GM12878 (cell line): Measurements from ENCODE around the gene LGALS3. TPM values are rescaled to one million over a fixed set of nuclear protein-coding genes. Genes with fewer than 3 reads are reported as not detected.

Experiments used
- ATAC-seq: fragments of 200-7000 bp; cut with Tn5 transposase; 3 replicates; pipeline ENCODE4 v1.9.1; 2020; ENCODE audit warnings: mild to moderate bottlenecking, moderate library complexity
- BruUV-seq: library from RNA; stranded (reverse); fragments of 400-500 nt; replicated peaks from 2 replicates; lab custom pipeline; 2021; lab: Mats Ljungman, UMichigan
- CTCF ChIA-PET: fragments of 300-600 bp; sonication (Branson Sonifier 250); formaldehyde crosslinking; extraction: SDS; loops from one replicate; lab custom pipeline; 2021; ENCODE audit warnings: inconsistent platforms; lab: Yijun Ruan, JAX
- POLR2A ChIA-PET: fragments of 350-600 bp; formaldehyde crosslinking; extraction: SDS; loops from one replicate; lab custom pipeline; 2021; ENCODE audit warnings: inconsistent platforms; lab: Charles Lee
- RAD21 ChIA-PET: fragments of 300-600 bp; sonication (Branson Sonifier 250); formaldehyde crosslinking; loops from one replicate; lab custom pipeline; 2023; ENCODE audit warnings: antibody characterized with exemption; ENCODE audit not compliant: unreplicated experiment; lab: Charles Lee
- SMC1A ChIA-PET: fragments of 300-600 bp; sonication (Branson Sonifier 250); formaldehyde crosslinking; loops from one replicate; lab custom pipeline; 2023; ENCODE audit not compliant: unreplicated experiment, uncharacterized antibody; lab: Charles Lee
- DNase-seq: peaks from one replicate; pipeline ENCODE4 v3.0.0-alpha.2; 2011; ENCODE audit warnings: low read depth, low spot score
- FAIRE-seq: peaks from 3 replicates; lab custom pipeline; 2011; peaks lifted over from hg19 to GRCh38; lab: Jason Lieb, UNC
- H2AFZ ChIP-seq: 2 replicates; pipeline ENCODE4 v1.6.0; 2011; ENCODE audit warnings: low read depth, low read length, control low read depth; ENCODE audit not compliant: control insufficient read depth
- H3K27ac ChIP-seq: 2 replicates; pipeline ENCODE4 v1.5.1; 2011; ENCODE audit warnings: control low read depth; ENCODE audit not compliant: control insufficient read depth, insufficient read depth
- H3K27me3 ChIP-seq, 2 experiments: replicated peaks in 1 of 2; 2 replicates each; pipeline versions ENCODE4 v1.6.0 to v1.6.1; 2011; ENCODE audit warnings: low read length in 1 of 2; ENCODE audit not compliant: control insufficient read depth in 2 of 2, insufficient read depth in 2 of 2
- H3K36me3 ChIP-seq, 2 experiments: 2 replicates each; pipeline ENCODE4 v1.5.1; 2011; ENCODE audit warnings: low read length in 1 of 2; ENCODE audit not compliant: control insufficient read depth in 2 of 2, insufficient read depth in 2 of 2
- H3K4me1 ChIP-seq: 2 replicates; pipeline ENCODE4 v1.6.1; 2011; ENCODE audit warnings: mild to moderate bottlenecking, low read length, moderate library complexity, mixed read lengths; ENCODE audit not compliant: control insufficient read depth, insufficient read depth
- H3K4me2 ChIP-seq: 2 replicates; pipeline ENCODE4 v1.6.0; 2011; ENCODE audit warnings: control low read depth; ENCODE audit not compliant: control insufficient read depth, insufficient read depth
- H3K4me3 ChIP-seq: fragments of 200-600 bp; sonication (generic); 2 replicates; pipeline ENCODE4 v1.5.1; 2016
- H3K79me2 ChIP-seq: 2 replicates; pipeline ENCODE4 v1.6.0; 2011; ENCODE audit warnings: low read length; ENCODE audit not compliant: control insufficient read depth, insufficient read depth
- H3K9ac ChIP-seq: 2 replicates; pipeline ENCODE4 v1.8.0; 2011; ENCODE audit warnings: low read length, control low read depth, mixed read lengths; ENCODE audit not compliant: control insufficient read depth, insufficient read depth
- H3K9me3 ChIP-seq: replicated peaks from 3 replicates; pipeline ENCODE4 v1.5.1; 2011; ENCODE audit warnings: mild to moderate bottlenecking, low read length; ENCODE audit not compliant: control insufficient read depth, insufficient read depth
- H4K20me1 ChIP-seq: 2 replicates; pipeline ENCODE4 v1.6.0; 2011; ENCODE audit not compliant: control insufficient read depth, insufficient read depth
- CTCF ChIP-seq, 3 experiments: IDR thresholded peaks in 2 of 3; conservative IDR thresholded peaks in 1 of 3; 2 replicates each; pipeline ENCODE4 v1.5.1; 2011; ENCODE audit warnings: low read depth in 3 of 3, low read length in 3 of 3, mild to moderate bottlenecking in 3 of 3, control low read depth in 2 of 3, moderate library complexity in 2 of 3, inconsistent platforms in 1 of 3, mixed read lengths in 1 of 3; ENCODE audit not compliant: control insufficient read depth in 2 of 3, insufficient read depth in 1 of 3; ENCODE audit errors: extremely low read depth in 1 of 3
- HDAC2 ChIP-seq: fragments of 200-600 bp; sonication (generic); IDR thresholded peaks from 2 replicates; pipeline ENCODE4 v1.6.1; 2017
- IKZF1 ChIP-seq: fragments of 450-650 bp; conservative IDR thresholded peaks from 2 replicates; pipeline ENCODE4 v1.6.1; 2017; ENCODE audit warnings: antibody characterized with exemption, mild to moderate bottlenecking
- MTA3 ChIP-seq: IDR thresholded peaks from 2 replicates; pipeline ENCODE4 v1.6.1; 2012; ENCODE audit warnings: low read length, inconsistent platforms, borderline replicate concordance
- POU2F2 ChIP-seq: IDR thresholded peaks from 3 replicates; pipeline ENCODE4 v1.6.1; 2011; ENCODE audit warnings: low read depth, mild to moderate bottlenecking, low read length, borderline replicate concordance
- REST ChIP-seq: IDR thresholded peaks from 2 replicates; pipeline ENCODE4 v1.6.1; 2012; ENCODE audit warnings: mild to moderate bottlenecking, low read depth, low read length
- SREBF1 ChIP-seq: IDR thresholded peaks from 2 replicates; pipeline ENCODE4 v1.6.1; 2012; ENCODE audit warnings: mild to moderate bottlenecking, low read length
- STAT3 ChIP-seq: IDR thresholded peaks from 2 replicates; pipeline ENCODE4 v1.6.1; 2011; ENCODE audit warnings: low read depth, low read length, improper control_type of control experiment
- ZNF207 ChIP-seq: fragments of 450-650 bp; IDR thresholded peaks from 2 replicates; pipeline ENCODE4 v1.6.1; 2014; ENCODE audit warnings: antibody characterized with exemption, mild to moderate bottlenecking, borderline replicate concordance
- WGBS: methylation state at CpG from one replicate; pipeline ENCODE4 v1.1.6; 2016; ENCODE audit warnings: low lambda C conversion rate; ENCODE audit not compliant: insufficient replicate concordance, insufficient coverage; ENCODE audit errors: missing lambda C conversion rate; 5-methylcytosine and 5-hydroxymethylcytosine counted together
- in situ Hi-C: fragments of 300-500 bp; cut with MboI; formaldehyde crosslinking; loops from 9 replicates; pipeline ENCODE4 v1.14.3; 2018; ENCODE audit warnings: mixed read lengths
- intact Hi-C: fragments of 100-400 bp; cut with micrococcal nuclease; formaldehyde crosslinking; loops from one replicate; pipeline ENCODE4 v1.14.2; 2022; ENCODE audit not compliant: unreplicated experiment
- polyA plus RNA-seq, 11 experiments: library from polyadenylated mRNA; depleted of rRNA in 4 of 11; unstranded in 6 of 11; stranded (reverse) in 5 of 11; fragments of >200 nt; fragmentation: Nextera tagmentation in 4 of 11; fragmentation: Illumina TruSeq in 1 of 11; extraction: Ambion mirVana in 4 of 11; extraction: Trizol in 1 of 11; gene quantifications; 1 replicate in 1 of 11; 2 replicates in 10 of 11; pipeline versions ENCODE4 v1.2.1 to v1.2.3, GENCODE V29; 2011 to 2016; ENCODE audit warnings: inconsistent platforms in 2 of 11, missing spikeins in 2 of 11, low read depth in 1 of 11
- total RNA-seq, 4 experiments: library from RNA; depleted of rRNA in 3 of 4; stranded (reverse); fragments of >200 nt in 3 of 4; fragmentation: Illumina TruSeq in 1 of 4; extraction: Trizol in 1 of 4; gene quantifications; 2 replicates each; pipeline versions ENCODE4 v1.2.1 to v1.2.3, GENCODE V29; 2013 to 2021

The LGALS3 gene
- total and polyA plus RNA-seq, 10 of the 15 experiments (the other 5 are each of a cell fraction or from before 2014, with no cell fraction given): 1.5 to 34.2 (median 18.4) TPM

GRCh38 chr14:55133416-55133815, 4.4 kb downstream of the LGALS3 start:
- ATAC-seq: no peak
- DNase-seq: no peak
- H3K27me3 ChIP-seq: no peaks in the 10 kb centered on the region
- ChIA-PET SMC1A (interaction anchor here (0.7 to 5.7 kb wide), 3 partner anchors 35 to 44 kb away, joined by 3 to 26 read pairs (median 7); no protein-coding TSS in a partner anchor), CTCF (interaction anchor here (0.6 to 2.6 kb wide), 4 partner anchors 14 to 45 kb away, joined by 3 to 8 read pairs (median 4); no protein-coding TSS in a partner anchor), POLR2A (no interaction called here), RAD21 (no interaction called here)
- intact Hi-C loops: no loop called here
- no peaks in the 10 kb centered on the region for H3K9me3 ChIP-seq
- TF ChIP-seq MTA3 (no peak), CTCF (IDR thresholded peaks at IDR 0.05 in 2 of 3, conservative IDR thresholded peaks at IDR 0.05 in 1 of 3; ENCODE audit: control insufficient read depth in 2 of 3, extremely low read depth in 1 of 3, insufficient read depth in 1 of 3, low read depth in 3 of 3, low read length in 3 of 3) (peak in 2 of 3 experiments; percentile 13 to 17; a peak in 1 of 6 replicates)
- H3K79me2 ChIP-seq: peaks cover 4% of the 10 kb centered on the region
- no peak overlapping the region for H3K9ac ChIP-seq
- TSS peak; percentile 4 for BruUV-seq
- no peak overlapping the region for H2AFZ ChIP-seq
- H3K4me3 ChIP-seq: no peak overlapping the region
- H3K4me1 ChIP-seq: no peaks in the 10 kb centered on the region; the same call in 1 of the 2 replicates
- FAIRE-seq: no peak
- H4K20me1 ChIP-seq: peaks cover 3% of the 10 kb centered on the region; the same call in 1 of the 2 replicates
- WGBS: 100% methylated on average over 4 of the region's 4 CpGs
- no peak overlapping the region for H3K27ac ChIP-seq
- in situ Hi-C loops: no loop called here
- no peak overlapping the region for H3K4me2 ChIP-seq
- H3K36me3 ChIP-seq: peaks cover 1 to 3% of the 10 kb centered on the region in 2 experiments

- SMC1A ChIA-PET: interaction anchor here (0.6 to 1.2 kb wide), 3 partner anchors 38 to 191 kb away, joined by 3 to 4 read pairs (median 4); no protein-coding TSS in a partner anchor
- H3K4me3 ChIP-seq: no peak overlapping the region
- no peaks in the 10 kb centered on the region for H3K4me1 ChIP-seq
- RAD21 ChIA-PET: no interaction called here
- ATAC-seq (no peak), FAIRE-seq (no peak), DNase-seq (no peak)
- peaks cover 2% of the 10 kb centered on the region; the same call in 1 of the 2 replicates for H3K79me2 ChIP-seq
- no peak overlapping the region for H3K9ac ChIP-seq
- H3K36me3 ChIP-seq: peaks cover 5 to 16% of the 10 kb centered on the region in 2 experiments
- no peaks in the 10 kb centered on the region for H3K9me3 ChIP-seq
- no peaks in the 10 kb centered on the region for H3K27me3 ChIP-seq
- intact Hi-C loops: no loop called here
- POLR2A ChIA-PET: interaction anchor here (0.7 kb wide), 1 partner anchor 11 kb away, joined by 3 read pairs; no protein-coding TSS in a partner anchor
- H4K20me1 ChIP-seq: no peaks in the 10 kb centered on the region
- no peak overlapping the region for H3K4me2 ChIP-seq
- no TSS peak for BruUV-seq
- WGBS: 95% methylated on average over 3 of the region's 3 CpGs
- CTCF ChIA-PET: interaction anchor here (1.5 kb wide), 1 partner anchor 85 kb away, joined by 4 read pairs; the partner anchor contains the start of gene MAPK1IP1L
- H3K27ac ChIP-seq: no peak overlapping the region
- no peak for TF ChIP-seq REST
- no peak for TF ChIP-seq SREBF1
- no peak for TF ChIP-seq HDAC2
- no peak for TF ChIP-seq ZNF207
- no peak for TF ChIP-seq STAT3
- TF ChIP-seq POU2F2: no peak
- TF ChIP-seq IKZF1: no peak
- TF ChIP-seq, all 136 proteins: peak for 0
- no peak overlapping the region for H2AFZ ChIP-seq
- in situ Hi-C loops: no loop called here
These were observed 7.2 kb downstream of the LGALS3 start for GRCh38 chr14:55136241-55136640.
